IMR-90 (cell line): ENCODE data around the gene DNAI2. TPM values are rescaled to one million over a fixed set of nuclear protein-coding genes. Genes with fewer than 3 reads are reported as not detected.

Source experiments
- ATAC-seq: fragments of 200-7000 bp; cut with Tn5 transposase; 2 replicates; pipeline ENCODE4 v1.9.1; 2020; ENCODE audit warnings: low read depth, mild to moderate bottlenecking, moderate library complexity
- BruUV-seq: library from RNA; stranded (reverse); fragments of 400-500 nt; replicated peaks from 2 replicates; lab custom pipeline; 2021; lab: Mats Ljungman, UMichigan
- CTCF ChIA-PET: fragments of 300-600 bp; formaldehyde crosslinking; extraction: SDS; loops from one replicate; lab custom pipeline; 2021; ENCODE audit warnings: antibody characterized with exemption; lab: Yijun Ruan, JAX
- POLR2A ChIA-PET: fragments of 300-600 bp; sonication (Branson Sonifier 250); formaldehyde crosslinking; loops from one replicate; lab custom pipeline; 2022; ENCODE audit warnings: antibody characterized with exemption; ENCODE audit not compliant: unreplicated experiment; lab: Charles Lee
- DNase-seq: peaks from one replicate; pipeline ENCODE4 v3.0.0; 2013
- H2AFZ ChIP-seq: replicated peaks from 2 replicates; pipeline ENCODE3; 2013; ENCODE audit warnings: low read length, mild to moderate bottlenecking; ENCODE audit not compliant: poor library complexity
- H2AK5ac ChIP-seq: 2 replicates; pipeline ENCODE4 v1.6.1; 2013; ENCODE audit warnings: low read depth, low read length, inconsistent platforms
- H2AK9ac ChIP-seq: replicated peaks from 2 replicates; pipeline ENCODE3; 2013; ENCODE audit warnings: mild to moderate bottlenecking, low read depth, low read length, moderate library complexity; ENCODE audit not compliant: poor library complexity
- H2BK120ac ChIP-seq: 2 replicates; pipeline ENCODE4 v1.6.1; 2013; ENCODE audit warnings: low read depth, low read length, inconsistent platforms
- H2BK15ac ChIP-seq: 3 replicates; pipeline ENCODE4 v1.6.1; 2013; ENCODE audit warnings: low read depth, low read length, inconsistent platforms
- H2BK20ac ChIP-seq: 2 replicates; pipeline ENCODE4 v1.6.1; 2013; ENCODE audit warnings: low read depth, mild to moderate bottlenecking, inconsistent platforms, low read length, moderate library complexity
- H2BK5ac ChIP-seq: 2 replicates; pipeline ENCODE4 v1.6.1; 2013; ENCODE audit warnings: mild to moderate bottlenecking, low read depth, low read length, inconsistent platforms; ENCODE audit not compliant: poor library complexity, severe bottlenecking
- H3K14ac ChIP-seq: replicated peaks from 2 replicates; pipeline ENCODE4 v1.6.1; 2013; ENCODE audit warnings: low read depth, low read length, inconsistent platforms
- H3K18ac ChIP-seq: 2 replicates; pipeline ENCODE4 v1.6.1; 2013; ENCODE audit warnings: low read depth, low read length, control low read depth
- H3K23ac ChIP-seq: 2 replicates; pipeline ENCODE4 v1.6.1; 2013; ENCODE audit warnings: low read depth, low read length, inconsistent platforms
- H3K27ac ChIP-seq: 2 replicates; pipeline ENCODE4 v1.5.1; 2013; ENCODE audit warnings: mild to moderate bottlenecking, control low read depth, low read length; ENCODE audit not compliant: insufficient read depth
- H3K27me3 ChIP-seq: 2 replicates; pipeline ENCODE4 v1.6.1; 2013; ENCODE audit warnings: low read length; ENCODE audit not compliant: control insufficient read depth, insufficient read depth
- H3K36me3 ChIP-seq: 2 replicates; pipeline ENCODE4 v1.6.1; 2013; ENCODE audit warnings: low read length, mixed read lengths; ENCODE audit not compliant: control insufficient read depth, insufficient read depth
- H3K4ac ChIP-seq: 2 replicates; pipeline ENCODE4 v1.6.1; 2013; ENCODE audit warnings: low read depth, low read length, inconsistent platforms
- H3K4me1 ChIP-seq: 2 replicates; pipeline ENCODE4 v1.6.1; 2013; ENCODE audit warnings: low read length, mixed read lengths; ENCODE audit not compliant: control insufficient read depth, insufficient read depth
- H3K4me2 ChIP-seq: 2 replicates; pipeline ENCODE4 v1.6.1; 2013; ENCODE audit warnings: low read depth, mild to moderate bottlenecking, control low read depth, low read length, moderate library complexity
- H3K4me3 ChIP-seq: 2 replicates; pipeline ENCODE4 v1.5.1; 2013; ENCODE audit warnings: low read depth, mild to moderate bottlenecking, control low read depth, low read length, moderate library complexity; ENCODE audit not compliant: insufficient read depth
- H3K56ac ChIP-seq: 2 replicates; pipeline ENCODE4 v1.6.1; 2013; ENCODE audit warnings: low read length, inconsistent platforms; ENCODE audit not compliant: insufficient read depth; ENCODE audit errors: extremely low read depth
- H3K79me1 ChIP-seq, 2 experiments: 2 replicates each; pipeline ENCODE4 v1.6.1; 2013; ENCODE audit warnings: low read length in 2 of 2, inconsistent platforms in 1 of 2, low read depth in 1 of 2
- H3K9ac ChIP-seq: 2 replicates; pipeline ENCODE4 v1.6.1; 2013; ENCODE audit warnings: low read depth, low read length, control low read depth
- H3K9me1 ChIP-seq: 2 replicates; pipeline ENCODE4 v1.6.1; 2013; ENCODE audit warnings: low read length, inconsistent platforms; ENCODE audit not compliant: insufficient read depth
- H3K9me3 ChIP-seq: 2 replicates; pipeline ENCODE4 v1.6.1; 2013; ENCODE audit warnings: low read length; ENCODE audit not compliant: control insufficient read depth, insufficient read depth
- H4K20me1 ChIP-seq: 2 replicates; pipeline ENCODE4 v1.6.1; 2013; ENCODE audit warnings: low read length, inconsistent platforms; ENCODE audit not compliant: insufficient read depth
- H4K5ac ChIP-seq: 2 replicates; pipeline ENCODE4 v1.6.1; 2013; ENCODE audit warnings: mild to moderate bottlenecking, low read depth, low read length, control low read depth
- H4K8ac ChIP-seq, 2 experiments: 2 replicates each; pipeline ENCODE4 v1.6.1; 2013; ENCODE audit warnings: low read depth in 2 of 2, low read length in 2 of 2, control low read depth in 1 of 2, inconsistent platforms in 1 of 2
- H4K91ac ChIP-seq: 2 replicates; pipeline ENCODE4 v1.6.1; 2013; ENCODE audit warnings: low read depth, low read length, inconsistent platforms; ENCODE audit not compliant: insufficient read depth
- BHLHE40 ChIP-seq: fragments of 150-350 bp; IDR thresholded peaks from 2 replicates; pipeline ENCODE4 v1.6.1; 2016; ENCODE audit warnings: mild to moderate bottlenecking, low read depth, low read length
- CEBPB ChIP-seq: IDR thresholded peaks from 2 replicates; pipeline ENCODE4 v1.6.1; 2012; ENCODE audit warnings: low read depth, low read length, improper control_type of control experiment
- CHD1 ChIP-seq: IDR thresholded peaks from 2 replicates; pipeline ENCODE4 v1.6.1; 2012; ENCODE audit warnings: low read depth, low read length, improper control_type of control experiment
- FOS ChIP-seq: fragments of 150-350 bp; IDR thresholded peaks from 2 replicates; pipeline ENCODE4 v1.6.1; 2016; ENCODE audit warnings: low read depth, low read length
- MAFK ChIP-seq: IDR thresholded peaks from 2 replicates; pipeline ENCODE4 v1.6.1; 2012; ENCODE audit warnings: low read depth, low read length, improper control_type of control experiment
- MAZ ChIP-seq: IDR thresholded peaks from 2 replicates; pipeline ENCODE4 v1.6.1; 2012; ENCODE audit warnings: low read depth, mild to moderate bottlenecking, low read length, improper control_type of control experiment, moderate library complexity, borderline replicate concordance
- MXI1 ChIP-seq: IDR thresholded peaks from 2 replicates; pipeline ENCODE4 v1.6.1; 2012; ENCODE audit warnings: low read depth, mild to moderate bottlenecking, low read length, moderate library complexity, borderline replicate concordance
- NFE2L2 ChIP-seq: fragments of 150-350 bp; IDR thresholded peaks from 2 replicates; pipeline ENCODE4 v1.6.1; 2016; ENCODE audit warnings: low read depth, mild to moderate bottlenecking, low read length
- RAD21 ChIP-seq: IDR thresholded peaks from 2 replicates; pipeline ENCODE4 v1.6.1; 2012; ENCODE audit warnings: low read length, improper control_type of control experiment
- RCOR1 ChIP-seq: IDR thresholded peaks from 2 replicates; pipeline ENCODE4 v1.6.1; 2012; ENCODE audit warnings: mild to moderate bottlenecking, low read length, improper control_type of control experiment; ENCODE audit not compliant: insufficient replicate concordance
- RFX5 ChIP-seq: IDR thresholded peaks from 2 replicates; pipeline ENCODE4 v1.8.0; 2012; ENCODE audit warnings: low read depth, mild to moderate bottlenecking, low read length, moderate library complexity
- SMC3 ChIP-seq: fragments of 150-350 bp; IDR thresholded peaks from 2 replicates; pipeline ENCODE4 v1.6.1; 2016; ENCODE audit warnings: low read depth, mild to moderate bottlenecking, antibody characterized with exemption, low read length, moderate library complexity
- WGBS, 2 experiments: methylation state at CpG; one replicate each; pipeline versions ENCODE4 v1.1.5 to v1.1.7; 2013; ENCODE audit warnings: missing lambda C conversion rate in 2 of 2; ENCODE audit not compliant: insufficient read length in 1 of 2; ENCODE audit errors: extremely low coverage in 2 of 2; 5-methylcytosine and 5-hydroxymethylcytosine counted together
- dilution Hi-C: fragments of 300-500 bp; cut with HindIII; formaldehyde crosslinking; loops from one replicate; pipeline ENCODE4 v1.14.3; 2018; ENCODE audit warnings: low sequenced_read_pairs; ENCODE audit not compliant: unreplicated experiment
- in situ Hi-C: fragments of 300-500 bp; cut with MboI; formaldehyde crosslinking; loops from 3 replicates; pipeline ENCODE4 v1.14.3; 2019; ENCODE audit warnings: low sequenced_read_pairs, inconsistent platforms, mixed read lengths
- intact Hi-C: fragments of 100-400 bp; cut with micrococcal nuclease; formaldehyde crosslinking; loops from 2 replicates; pipeline ENCODE4 v1.10.0; 2022
- polyA plus RNA-seq, 3 experiments: library from polyadenylated mRNA; depleted of rRNA; stranded (reverse); fragments of >200 nt; gene quantifications; 2 replicates each; pipeline ENCODE4 v1.2.3, GENCODE V29; 2012; ENCODE audit warnings: low replicate concordance in 1 of 3
- total RNA-seq: library from RNA; depleted of rRNA; stranded (reverse); fragments of >200 nt; gene quantifications from 2 replicates; pipeline ENCODE4 v1.2.3, GENCODE V29; 2012
- TF ChIP-seq, protein P1 (sequence below): fragments of 150-350 bp; IDR thresholded peaks from 2 replicates; pipeline ENCODE4 v1.6.1; 2017; ENCODE audit warnings: mild to moderate bottlenecking, antibody characterized with exemption, low read length, low read depth
- TF ChIP-seq, protein P2 (sequence below): fragments of 150-350 bp; IDR thresholded peaks from 2 replicates; pipeline ENCODE4 v1.6.1; 2016; ENCODE audit warnings: low read depth, mild to moderate bottlenecking, low read length, moderate library complexity, borderline replicate concordance
- TF ChIP-seq, protein P3 (sequence below): conservative IDR thresholded peaks from 2 replicates; pipeline ENCODE4 v1.5.1; 2012; ENCODE audit warnings: mild to moderate bottlenecking, low read depth, low read length, improper control_type of control experiment

Gene DNAI2
- total and polyA plus RNA-seq, 2 of the 4 experiments (the other 2 are of a cell fraction): not detected

DNA sequence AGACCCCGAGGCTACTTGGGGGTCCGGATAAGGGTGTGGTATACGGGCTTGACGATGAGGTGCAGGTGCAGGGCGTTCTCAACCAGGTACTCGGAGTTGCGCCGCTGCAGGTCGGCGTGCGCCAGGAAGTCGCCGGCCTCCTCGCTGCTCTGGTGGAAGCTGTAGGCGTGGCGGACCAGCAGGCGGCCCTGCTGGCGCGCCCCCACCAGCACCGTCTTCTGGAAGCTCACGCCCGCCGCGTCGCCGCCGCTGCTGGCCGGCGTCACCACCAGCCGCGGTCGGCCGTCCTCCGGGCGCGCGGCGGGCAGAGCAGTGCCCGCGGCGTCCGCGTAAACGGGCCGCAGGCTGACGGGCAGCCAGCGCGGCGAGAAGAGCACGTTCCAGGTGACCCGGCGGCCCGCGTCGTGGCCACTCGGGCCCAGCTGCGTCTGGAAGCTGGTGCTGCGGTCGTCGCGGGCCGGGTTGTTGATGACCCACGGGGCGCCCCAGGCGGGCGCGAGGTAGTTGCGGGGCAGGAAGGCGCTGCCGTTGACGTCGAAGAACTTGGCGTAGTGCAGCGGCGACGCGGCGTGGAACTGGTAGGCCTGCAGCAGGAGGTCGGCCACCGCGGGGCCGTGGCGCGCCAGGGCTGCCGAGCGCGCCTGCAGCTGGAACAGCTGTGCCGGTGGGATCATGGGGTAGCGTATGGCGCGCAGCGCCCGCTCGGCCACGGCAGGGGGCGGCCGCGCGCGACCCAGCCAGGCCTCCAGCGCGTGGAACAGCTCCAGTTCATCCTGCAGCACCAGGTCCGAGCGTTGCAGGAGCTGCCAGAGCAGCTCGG is 82.8 kb downstream of the DNAI2 start:
- Histone ChIP-seq H3K4me2 (no peak overlapping the region), H3K79me1 (no peaks in the 10 kb centered on the region), H3K36me3 (no peaks in the 10 kb centered on the region), H3K9me3 (no peaks in the 10 kb centered on the region), H3K4me1 (no peaks in the 10 kb centered on the region), H2BK5ac (no peak overlapping the region), H2BK15ac (no peak overlapping the region), H4K8ac (no peak overlapping the region), H3K27me3 (peaks cover 16% of the 10 kb centered on the region; the same call in 1 of the 2 replicates), H3K4me3 (no peak overlapping the region), H2BK120ac (no peak overlapping the region), H3K56ac (no peak overlapping the region), H2AK5ac (no peak overlapping the region), H2AFZ (no peak overlapping the region), H2AK9ac (no peak overlapping the region), H4K20me1 (no peaks in the 10 kb centered on the region), H4K5ac (no peak overlapping the region), H3K14ac (no peak overlapping the region), H3K23ac (no peak overlapping the region), H3K18ac (no peak overlapping the region), H3K9me1 (no peaks in the 10 kb centered on the region), H3K27ac (no peak overlapping the region), H3K4ac (no peak overlapping the region), H4K91ac (no peak overlapping the region), H2BK20ac (no peak overlapping the region), H3K9ac (no peak overlapping the region)
- ATAC-seq (no peak), DNase-seq (no peak)
- dilution Hi-C loops (no loop called here), in situ Hi-C loops (no loop called here), intact Hi-C loops (no loop called here)
- BruUV-seq: no TSS peak
- ChIA-PET POLR2A (no interaction called here), CTCF (no interaction called here)
- 3% methylated on average over 58 of the region's 105 CpGs; no CpG with 5 or more reads in 1 of the 2 experiments for WGBS, 2 experiments
- TF ChIP-seq RFX5 (no peak), FOS (no peak), RCOR1 (no peak), MXI1 (no peak), CEBPB (no peak), CHD1 (no peak), BHLHE40 (no peak), SMC3 (no peak), NFE2L2 (no peak), MAFK (no peak), RAD21 (no peak), MAZ (no peak)
- TF ChIP-seq, protein P1, sequence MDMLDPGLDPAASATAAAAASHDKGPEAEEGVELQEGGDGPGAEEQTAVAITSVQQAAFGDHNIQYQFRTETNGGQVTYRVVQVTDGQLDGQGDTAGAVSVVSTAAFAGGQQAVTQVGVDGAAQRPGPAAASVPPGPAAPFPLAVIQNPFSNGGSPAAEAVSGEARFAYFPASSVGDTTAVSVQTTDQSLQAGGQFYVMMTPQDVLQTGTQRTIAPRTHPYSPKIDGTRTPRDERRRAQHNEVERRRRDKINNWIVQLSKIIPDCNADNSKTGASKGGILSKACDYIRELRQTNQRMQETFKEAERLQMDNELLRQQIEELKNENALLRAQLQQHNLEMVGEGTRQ: no peak
- TF ChIP-seq, protein P2, sequence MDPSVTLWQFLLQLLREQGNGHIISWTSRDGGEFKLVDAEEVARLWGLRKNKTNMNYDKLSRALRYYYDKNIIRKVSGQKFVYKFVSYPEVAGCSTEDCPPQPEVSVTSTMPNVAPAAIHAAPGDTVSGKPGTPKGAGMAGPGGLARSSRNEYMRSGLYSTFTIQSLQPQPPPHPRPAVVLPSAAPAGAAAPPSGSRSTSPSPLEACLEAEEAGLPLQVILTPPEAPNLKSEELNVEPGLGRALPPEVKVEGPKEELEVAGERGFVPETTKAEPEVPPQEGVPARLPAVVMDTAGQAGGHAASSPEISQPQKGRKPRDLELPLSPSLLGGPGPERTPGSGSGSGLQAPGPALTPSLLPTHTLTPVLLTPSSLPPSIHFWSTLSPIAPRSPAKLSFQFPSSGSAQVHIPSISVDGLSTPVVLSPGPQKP: no peak
- TF ChIP-seq, protein P3, sequence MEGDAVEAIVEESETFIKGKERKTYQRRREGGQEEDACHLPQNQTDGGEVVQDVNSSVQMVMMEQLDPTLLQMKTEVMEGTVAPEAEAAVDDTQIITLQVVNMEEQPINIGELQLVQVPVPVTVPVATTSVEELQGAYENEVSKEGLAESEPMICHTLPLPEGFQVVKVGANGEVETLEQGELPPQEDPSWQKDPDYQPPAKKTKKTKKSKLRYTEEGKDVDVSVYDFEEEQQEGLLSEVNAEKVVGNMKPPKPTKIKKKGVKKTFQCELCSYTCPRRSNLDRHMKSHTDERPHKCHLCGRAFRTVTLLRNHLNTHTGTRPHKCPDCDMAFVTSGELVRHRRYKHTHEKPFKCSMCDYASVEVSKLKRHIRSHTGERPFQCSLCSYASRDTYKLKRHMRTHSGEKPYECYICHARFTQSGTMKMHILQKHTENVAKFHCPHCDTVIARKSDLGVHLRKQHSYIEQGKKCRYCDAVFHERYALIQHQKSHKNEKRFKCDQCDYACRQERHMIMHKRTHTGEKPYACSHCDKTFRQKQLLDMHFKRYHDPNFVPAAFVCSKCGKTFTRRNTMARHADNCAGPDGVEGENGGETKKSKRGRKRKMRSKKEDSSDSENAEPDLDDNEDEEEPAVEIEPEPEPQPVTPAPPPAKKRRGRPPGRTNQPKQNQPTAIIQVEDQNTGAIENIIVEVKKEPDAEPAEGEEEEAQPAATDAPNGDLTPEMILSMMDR: no peak
